ENCODE data around the gene ATP1A3.
A peak's percentile ranks its signal among the peaks of the same experiment; 100 is the strongest.

Gene ATP1A3

GRCh38 chr19:41928754-41929535 is 65.1 kb downstream of the ATP1A3 start:
- no peak for DNase-seq (ENCODE audit: low read depth)

DNA sequence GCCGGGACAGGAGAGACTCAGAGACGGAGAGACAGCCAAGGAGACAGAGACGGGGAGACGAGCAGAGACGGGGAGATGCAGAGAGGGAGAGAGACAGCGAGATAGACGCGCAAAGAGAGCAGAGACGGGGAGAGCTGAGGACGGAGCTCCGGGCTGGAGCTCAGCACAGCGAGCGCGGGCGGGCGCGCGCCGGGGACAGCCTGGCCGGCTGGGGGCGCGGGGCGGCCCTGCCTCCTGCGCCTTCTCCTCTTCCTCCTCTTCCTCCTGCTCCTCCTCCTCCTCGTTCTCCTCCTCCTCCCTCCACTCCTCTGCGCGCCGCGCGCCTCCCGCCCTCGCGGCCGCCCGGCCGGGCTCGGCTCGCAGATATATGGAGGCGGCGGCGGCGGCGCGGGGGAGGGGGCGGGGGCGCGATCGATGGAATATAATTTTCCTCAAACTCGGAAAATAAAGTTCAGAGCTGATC is 65.8 kb downstream of the ATP1A3 start, which contains the start of gene ERFL:
Gene ERFL, minus strand, starts transcription at position 229 of the 463 bp plus-strand sequence. CDS start 15,530 bp downstream, outside the sequence.
- peak; percentile 33 for DNase-seq (ENCODE audit: low read depth)

DNA sequence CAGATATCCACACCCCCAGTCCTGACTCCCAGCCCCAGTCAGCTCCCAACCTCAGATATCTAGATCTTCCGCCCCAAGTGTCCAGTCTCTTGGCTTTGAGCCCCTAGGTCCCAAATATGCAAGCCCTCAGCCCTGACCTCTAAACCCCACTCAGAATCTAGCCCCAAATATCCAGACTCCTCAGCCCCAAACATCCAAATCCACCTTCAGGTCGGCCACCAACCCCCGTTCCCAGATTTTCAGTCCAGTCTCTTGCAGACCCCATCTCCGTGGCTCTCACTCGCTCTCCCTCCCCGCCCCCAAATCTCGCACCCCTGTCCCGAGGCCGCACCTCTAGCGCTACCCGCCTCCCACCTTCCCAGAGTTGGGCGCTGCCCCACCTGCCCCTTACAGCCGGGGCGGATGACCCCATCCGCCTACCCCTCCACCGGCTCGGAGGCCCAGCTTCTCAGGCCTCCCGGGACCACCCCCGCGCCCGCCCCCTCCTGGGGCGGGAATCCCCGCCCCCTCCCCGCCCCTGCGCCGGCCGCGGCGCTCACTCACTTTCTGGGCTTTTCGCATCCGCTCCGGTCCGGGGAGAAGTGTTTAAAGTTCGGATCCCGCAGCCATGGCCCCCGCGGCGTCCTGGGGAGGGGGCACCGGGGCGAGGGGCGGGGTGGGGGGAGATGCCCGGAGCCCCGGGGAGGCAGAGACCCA is 66.4 kb downstream of the ATP1A3 start:
- peak; percentile 37 for DNase-seq (ENCODE audit: low read depth)

GRCh38 chr19:41926763-41927496 is 67.1 kb downstream of the ATP1A3 start:
- no peak for DNase-seq (ENCODE audit: low read depth)

- DNase-seq (ENCODE audit: low read depth), result no peak
Measured at GRCh38 chr19:41926028-41926762, 67.8 kb downstream of the ATP1A3 start.

DNA sequence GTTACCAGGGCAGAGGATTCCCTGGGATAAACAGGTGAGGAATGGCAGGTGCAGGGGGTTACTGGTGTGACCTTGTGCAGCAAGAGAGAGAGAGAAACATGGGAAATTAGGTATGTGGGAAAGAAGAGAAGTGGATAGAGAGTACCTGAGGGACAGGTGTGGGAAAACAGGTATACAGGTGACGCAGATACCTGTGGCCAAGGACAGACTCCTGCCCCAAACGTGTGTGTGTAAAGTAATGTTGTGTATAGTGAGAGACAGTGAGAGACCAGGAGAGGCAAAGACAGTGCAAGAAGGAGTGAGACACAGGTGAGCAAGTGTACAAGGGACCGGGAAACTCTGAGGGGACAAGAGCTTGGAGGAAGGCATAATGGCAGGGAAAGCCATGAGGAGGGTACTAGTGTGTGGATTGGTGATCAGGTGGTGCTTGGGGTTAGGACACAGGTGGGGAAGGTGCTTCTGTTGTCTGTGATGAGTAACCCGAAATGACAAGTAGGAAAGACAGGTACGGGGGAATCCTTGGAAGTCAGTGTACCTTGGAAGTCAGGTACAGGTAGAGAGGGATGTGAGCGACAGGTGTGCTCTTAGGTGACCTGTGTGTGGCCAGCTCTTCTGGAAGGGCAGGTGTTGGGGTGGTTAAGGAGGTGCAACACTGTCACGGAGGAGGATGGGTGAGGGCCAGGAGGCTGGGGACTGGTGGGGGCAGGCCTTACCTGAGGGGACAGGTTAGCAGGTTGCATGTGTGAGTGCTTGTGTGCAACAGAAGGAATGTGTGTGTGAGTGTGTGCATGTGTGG is 68.6 kb downstream of the ATP1A3 start:
- DNase-seq (ENCODE audit: low read depth), result no peak

DNA sequence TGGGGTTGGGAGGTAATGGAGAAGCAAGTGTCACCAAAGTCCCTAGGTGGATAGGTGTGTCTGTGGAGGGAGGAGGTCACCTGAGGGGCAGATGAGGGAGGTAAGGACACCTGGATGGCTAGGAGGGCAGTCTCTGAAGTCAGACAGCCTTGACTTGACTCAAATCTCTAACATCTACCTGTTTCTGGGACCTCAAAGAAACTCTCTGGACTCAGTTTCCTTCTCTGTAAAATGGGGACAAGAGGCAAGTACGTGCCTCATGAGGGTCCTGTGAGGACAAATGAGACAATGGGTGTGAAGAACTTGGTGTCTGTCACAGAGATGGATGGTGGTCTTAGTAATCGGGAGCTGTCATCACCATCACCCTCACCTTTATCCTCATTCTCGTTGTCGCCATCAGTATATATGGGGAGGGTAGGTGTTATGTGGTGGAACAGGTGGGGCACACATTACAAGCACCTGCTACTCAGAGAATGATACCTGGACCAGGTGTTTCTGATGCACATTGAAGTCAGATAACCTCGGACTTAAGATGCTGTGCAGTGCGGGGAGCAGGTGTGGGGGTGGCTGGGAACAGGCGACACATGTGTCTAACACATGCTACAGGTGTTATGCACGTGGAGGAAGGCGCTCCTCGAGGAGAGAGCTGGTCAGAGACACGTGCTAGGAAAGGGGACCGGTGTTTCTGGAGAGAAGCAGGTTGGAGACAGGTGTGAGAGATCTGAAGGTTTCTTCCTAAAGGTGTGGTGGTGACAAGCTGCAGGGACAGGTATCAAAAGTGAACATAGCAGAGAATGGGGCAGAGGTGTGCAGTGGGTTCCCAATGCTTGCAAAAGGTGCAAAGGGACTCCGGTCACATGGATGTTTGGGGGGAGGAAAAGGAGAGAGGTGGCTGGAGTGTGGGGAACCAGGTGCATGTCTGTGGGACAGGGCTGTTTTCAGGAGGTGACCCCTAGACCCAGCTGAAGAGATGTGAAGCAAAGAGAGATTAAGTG is 69.6 kb downstream of the ATP1A3 start:
- no peak for DNase-seq (ENCODE audit: low read depth)

- DNase-seq (ENCODE audit: low read depth), result no peak
Measured at GRCh38 chr19:41923045-41923788, 70.8 kb downstream of the ATP1A3 start.

DNA sequence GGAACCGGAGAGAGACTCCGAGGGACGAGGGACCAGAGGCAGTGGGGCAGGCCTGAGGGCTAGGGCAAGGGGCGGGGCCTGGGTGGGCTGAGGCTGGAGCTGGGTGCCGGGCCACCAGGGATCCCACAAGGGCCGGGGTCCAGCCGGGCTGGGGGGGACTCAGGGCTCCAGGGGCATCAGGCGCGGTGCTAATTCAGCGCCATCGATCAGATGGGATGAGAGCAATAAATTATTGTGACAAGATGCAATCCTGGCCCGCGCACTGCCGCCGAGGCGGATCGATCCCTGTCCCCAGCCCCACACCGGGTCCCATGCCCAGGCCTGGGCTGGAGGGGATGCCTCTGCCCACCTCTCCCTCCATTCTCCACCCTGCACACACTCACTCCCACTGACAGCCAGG is 71.4 kb downstream of the ATP1A3 start:
- no peak for DNase-seq (ENCODE audit: low read depth)

DNA sequence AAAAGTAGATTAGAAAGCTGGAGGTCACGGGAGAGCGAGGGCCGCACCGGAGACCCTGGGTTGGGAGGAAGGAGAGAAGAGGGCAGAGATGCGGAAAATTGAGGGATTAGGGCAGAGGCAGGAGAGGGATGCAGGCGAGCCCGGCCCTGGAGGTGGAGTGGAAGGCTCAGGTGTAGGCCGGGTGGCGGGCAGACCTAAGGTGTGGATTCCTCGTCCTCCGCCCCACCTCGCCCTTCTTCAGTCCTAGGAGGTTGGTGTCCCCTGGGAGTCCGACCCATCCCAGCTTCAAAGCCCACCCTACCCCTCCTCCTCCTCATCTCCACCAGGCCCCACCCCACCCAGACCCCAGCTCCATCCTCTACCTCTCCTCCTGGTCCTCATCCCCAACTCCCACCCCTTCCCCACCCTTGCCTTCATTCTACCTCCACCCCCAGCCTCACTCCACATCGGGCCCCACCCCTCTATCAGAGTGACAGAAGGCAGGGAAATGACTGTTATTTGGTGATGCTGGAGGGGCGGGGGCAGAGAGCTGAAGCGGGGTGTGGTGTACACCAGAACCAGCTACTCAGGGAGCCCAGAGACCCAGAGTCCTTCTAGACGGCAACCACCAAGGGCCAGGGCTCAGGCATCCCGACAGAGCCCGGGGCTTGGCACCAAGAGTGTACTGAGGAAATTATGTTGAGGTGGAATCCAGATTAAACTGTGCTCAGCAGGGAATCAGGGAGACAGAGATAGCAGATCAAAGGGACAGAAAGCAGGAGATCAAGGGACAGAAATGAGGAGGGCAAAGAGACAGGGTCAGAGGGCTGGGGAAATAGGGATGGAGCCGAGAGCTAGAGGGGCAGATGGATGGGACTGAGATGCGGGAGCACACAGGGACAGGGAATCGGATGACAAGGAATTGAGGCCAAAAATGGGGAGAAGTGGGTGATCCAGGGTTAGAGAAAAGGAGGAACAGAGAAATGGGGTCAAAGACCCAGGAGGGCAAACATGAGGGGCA is 72.2 kb downstream of the ATP1A3 start:
- DNase-seq (ENCODE audit: low read depth), result no peak

DNA sequence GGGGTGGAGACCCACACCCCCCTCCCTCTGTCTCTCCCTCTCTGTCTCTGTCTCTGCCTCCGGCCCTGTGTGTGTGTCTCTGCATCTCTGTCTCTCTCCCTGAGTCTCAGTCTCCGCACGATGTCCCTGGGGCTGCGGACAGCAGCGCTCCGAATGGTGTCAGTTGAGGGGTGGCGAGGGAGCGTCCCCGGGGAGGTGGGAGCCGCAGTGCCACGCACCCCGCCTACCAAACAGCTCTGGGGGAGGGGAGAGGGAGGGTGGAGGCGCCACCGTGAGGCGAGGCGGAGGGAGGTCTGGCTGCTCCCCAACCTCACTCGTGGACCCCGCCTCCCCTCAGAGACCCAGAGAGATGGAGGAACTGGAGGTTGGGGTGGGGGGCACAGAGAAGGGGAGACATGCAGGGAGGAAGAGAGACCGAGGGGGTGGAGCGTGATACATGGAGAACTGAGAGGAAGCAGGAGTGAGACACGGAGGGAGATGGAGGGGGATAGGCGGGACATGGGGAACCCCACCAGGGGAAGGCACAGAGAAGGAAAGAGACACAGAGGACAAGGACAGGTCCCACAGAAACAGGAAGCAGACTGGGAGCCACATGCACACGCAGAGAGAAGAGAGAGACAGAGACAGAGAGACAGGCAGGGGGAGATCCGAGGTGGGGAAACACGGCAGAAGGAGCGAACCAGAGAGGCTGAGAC is 73.0 kb downstream of the ATP1A3 start:
- no peak for DNase-seq (ENCODE audit: low read depth)

- DNase-seq (ENCODE audit: low read depth), result no peak
Measured at GRCh38 chr19:41919948-41920712, 73.9 kb downstream of the ATP1A3 start.

DNA sequence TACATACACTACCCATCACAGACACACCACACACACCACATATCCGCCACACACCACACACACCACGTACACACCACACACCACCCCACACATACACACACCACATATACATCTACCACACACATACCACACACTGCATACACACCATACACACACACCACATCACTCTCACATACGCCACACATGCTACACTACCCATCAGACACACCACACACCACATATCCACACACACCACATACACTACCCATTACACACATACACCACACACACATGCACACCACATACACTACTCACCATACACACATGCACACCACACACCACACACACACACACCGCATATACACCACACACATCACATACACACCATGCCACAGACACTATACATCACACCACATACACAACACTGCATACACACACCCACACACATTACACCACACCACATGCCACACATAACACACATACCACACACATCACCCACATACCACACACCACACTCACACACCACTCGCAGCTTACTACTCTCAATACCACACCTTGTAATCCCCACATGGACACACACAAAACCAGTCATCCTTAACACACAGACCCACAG is 75.3 kb downstream of the ATP1A3 start:
- DNase-seq (ENCODE audit: low read depth), result no peak

DNA sequence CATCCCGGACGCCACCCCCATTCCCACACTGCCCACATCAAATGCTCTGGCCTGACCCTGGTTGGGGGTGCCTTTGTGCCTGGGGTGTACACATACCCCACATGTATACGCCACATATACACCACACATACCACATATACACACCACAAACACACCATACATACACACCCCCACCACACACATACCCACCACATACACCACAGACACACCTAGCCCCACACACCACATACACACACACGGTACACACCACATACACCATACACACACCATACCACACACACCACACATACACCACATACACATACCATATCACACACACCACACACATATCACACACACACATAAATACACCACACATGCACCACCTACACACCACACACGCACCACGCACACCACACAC is 75.9 kb downstream of the ATP1A3 start:
- DNase-seq (ENCODE audit: low read depth), result no peak

DNA sequence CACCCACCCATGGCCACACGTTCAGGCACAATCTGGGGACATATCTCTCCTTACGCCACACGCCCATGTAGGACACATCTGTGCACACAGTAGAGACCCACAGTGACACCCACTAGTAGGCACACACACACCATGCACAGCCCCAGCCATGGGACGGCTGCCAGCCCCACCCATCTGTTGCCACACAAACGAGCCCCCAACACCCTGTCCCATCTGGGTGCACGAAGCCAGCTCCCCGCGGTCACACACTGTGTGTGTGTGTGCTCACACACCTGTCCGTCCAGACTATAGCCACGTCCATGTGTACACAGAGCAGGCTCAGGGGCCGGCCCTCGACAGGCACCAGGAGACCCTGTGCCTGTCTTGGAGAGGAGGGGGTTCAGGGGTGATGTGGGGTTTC is 76.4 kb downstream of the ATP1A3 start:
- DNase-seq (ENCODE audit: low read depth), result no peak
